ENCODE data around the gene CFAP43.

The CFAP43 gene

DNA sequence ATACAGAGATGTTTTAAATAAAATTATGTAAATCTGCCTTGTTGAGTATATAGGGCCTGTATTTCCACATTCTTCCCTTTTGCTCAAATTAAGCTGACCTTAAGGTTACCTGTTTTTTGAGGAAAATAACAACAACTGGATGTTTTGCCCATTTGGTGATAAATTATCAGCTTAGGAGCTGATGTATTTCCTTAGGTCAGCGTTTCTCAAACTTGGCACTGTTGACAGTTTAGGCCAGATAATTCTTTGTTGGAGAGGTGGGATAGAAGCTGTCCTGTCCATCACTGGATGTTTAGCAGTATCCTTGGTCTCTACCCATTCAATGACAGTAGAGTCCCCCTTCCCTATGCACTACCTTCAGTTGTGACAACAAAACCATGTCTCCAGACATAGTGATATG is 44.0 kb upstream of the CFAP43 start:
- Histone ChIP-seq H3K4me3 (IDR thresholded peaks at IDR 0.05; ENCODE audit: insufficient read depth, low read depth, low read length) (no peak overlapping the region), H3K4me1 (ENCODE audit: low read depth, poor library complexity, severe bottlenecking) (peaks cover 4% of the 10 kb centered on the region), H3K9ac (no peak overlapping the region), H3K79me2 (ENCODE audit: insufficient read depth, low read depth) (no peaks in the 10 kb centered on the region), H3K27me3 (ENCODE audit: insufficient read depth, low read depth) (no peaks in the 10 kb centered on the region), H4K20me1 (ENCODE audit: insufficient read depth) (no peaks in the 10 kb centered on the region), H3K27ac (no peak overlapping the region), H2AFZ (ENCODE audit: low read depth) (no peak overlapping the region), H3K4me2 (no peak overlapping the region), H3K36me3 (ENCODE audit: insufficient read depth) (no peaks in the 10 kb centered on the region)
- TF ChIP-seq, protein P1, sequence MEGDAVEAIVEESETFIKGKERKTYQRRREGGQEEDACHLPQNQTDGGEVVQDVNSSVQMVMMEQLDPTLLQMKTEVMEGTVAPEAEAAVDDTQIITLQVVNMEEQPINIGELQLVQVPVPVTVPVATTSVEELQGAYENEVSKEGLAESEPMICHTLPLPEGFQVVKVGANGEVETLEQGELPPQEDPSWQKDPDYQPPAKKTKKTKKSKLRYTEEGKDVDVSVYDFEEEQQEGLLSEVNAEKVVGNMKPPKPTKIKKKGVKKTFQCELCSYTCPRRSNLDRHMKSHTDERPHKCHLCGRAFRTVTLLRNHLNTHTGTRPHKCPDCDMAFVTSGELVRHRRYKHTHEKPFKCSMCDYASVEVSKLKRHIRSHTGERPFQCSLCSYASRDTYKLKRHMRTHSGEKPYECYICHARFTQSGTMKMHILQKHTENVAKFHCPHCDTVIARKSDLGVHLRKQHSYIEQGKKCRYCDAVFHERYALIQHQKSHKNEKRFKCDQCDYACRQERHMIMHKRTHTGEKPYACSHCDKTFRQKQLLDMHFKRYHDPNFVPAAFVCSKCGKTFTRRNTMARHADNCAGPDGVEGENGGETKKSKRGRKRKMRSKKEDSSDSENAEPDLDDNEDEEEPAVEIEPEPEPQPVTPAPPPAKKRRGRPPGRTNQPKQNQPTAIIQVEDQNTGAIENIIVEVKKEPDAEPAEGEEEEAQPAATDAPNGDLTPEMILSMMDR (conservative IDR thresholded peaks at IDR 0.05; ENCODE audit: low read depth, low read length), result no peak

DNA sequence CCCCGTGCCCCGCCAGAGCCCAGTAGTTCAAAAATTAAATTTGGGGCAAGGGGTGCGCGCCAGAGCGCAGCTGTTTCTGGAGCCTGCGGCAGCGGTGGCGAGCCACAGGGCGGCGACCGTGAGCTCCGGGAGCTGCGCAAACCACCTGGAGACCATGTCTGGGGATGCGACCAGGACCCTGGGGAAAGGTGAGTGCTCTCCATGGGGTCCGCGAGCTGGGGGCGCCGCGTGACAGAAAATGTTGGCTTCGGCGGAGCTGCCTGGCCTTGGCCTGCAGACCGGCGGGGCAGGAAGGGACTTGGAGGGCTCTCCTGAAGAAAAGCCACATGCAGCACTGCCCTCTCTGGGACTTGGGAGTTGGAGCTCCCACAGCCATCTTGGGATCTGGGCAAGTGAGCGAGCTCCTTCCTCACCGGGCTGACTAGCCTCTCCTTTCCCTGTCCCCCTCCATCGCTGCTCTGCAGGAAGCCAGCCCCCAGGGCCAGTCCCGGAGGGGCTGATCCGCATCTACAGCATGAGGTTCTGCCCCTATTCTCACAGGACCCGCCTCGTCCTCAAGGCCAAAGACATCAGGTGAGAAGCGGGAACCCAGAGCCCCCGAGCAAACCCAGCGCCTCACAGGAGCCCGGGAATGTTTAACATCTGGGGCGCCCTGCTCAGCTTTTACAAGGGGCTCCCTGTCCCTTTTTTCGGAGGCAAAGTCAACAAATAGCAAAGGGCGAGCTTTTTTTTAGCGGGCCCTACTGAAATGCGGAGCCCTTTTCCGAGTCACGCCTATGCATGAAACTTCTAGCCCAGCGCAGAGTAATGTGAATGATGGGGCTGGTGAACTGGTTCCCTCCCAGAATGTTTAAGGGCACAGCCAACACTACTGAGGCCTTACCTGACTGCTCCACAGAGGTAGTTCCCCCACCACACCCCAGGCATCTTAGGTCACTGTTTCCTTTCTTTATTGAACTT is 42.9 kb upstream of the CFAP43 start:
- peak overlapping the region; percentile 77 for H3K4me2 ChIP-seq
- H2AFZ ChIP-seq (ENCODE audit: low read depth), result peak overlapping the region; percentile 90
- no peaks in the 10 kb centered on the region for H3K36me3 ChIP-seq (ENCODE audit: insufficient read depth)
- H4K20me1 ChIP-seq (ENCODE audit: insufficient read depth), result no peaks in the 10 kb centered on the region
- TF ChIP-seq, protein P1 (conservative IDR thresholded peaks at IDR 0.05; ENCODE audit: low read depth, low read length), result peak; percentile 85
- H3K4me3 ChIP-seq (IDR thresholded peaks at IDR 0.05; ENCODE audit: insufficient read depth, low read depth, low read length), result no peak overlapping the region
- H3K4me1 ChIP-seq (ENCODE audit: low read depth, poor library complexity, severe bottlenecking), result peaks cover 4% of the 10 kb centered on the region
- H3K27me3 ChIP-seq (ENCODE audit: insufficient read depth, low read depth), result no peaks in the 10 kb centered on the region
- H3K27ac ChIP-seq, result no peak overlapping the region
- no peaks in the 10 kb centered on the region for H3K79me2 ChIP-seq (ENCODE audit: insufficient read depth, low read depth)
- H3K9ac ChIP-seq, result peak overlapping the region; percentile 8; the same call in 1 of the 2 replicates

DNA sequence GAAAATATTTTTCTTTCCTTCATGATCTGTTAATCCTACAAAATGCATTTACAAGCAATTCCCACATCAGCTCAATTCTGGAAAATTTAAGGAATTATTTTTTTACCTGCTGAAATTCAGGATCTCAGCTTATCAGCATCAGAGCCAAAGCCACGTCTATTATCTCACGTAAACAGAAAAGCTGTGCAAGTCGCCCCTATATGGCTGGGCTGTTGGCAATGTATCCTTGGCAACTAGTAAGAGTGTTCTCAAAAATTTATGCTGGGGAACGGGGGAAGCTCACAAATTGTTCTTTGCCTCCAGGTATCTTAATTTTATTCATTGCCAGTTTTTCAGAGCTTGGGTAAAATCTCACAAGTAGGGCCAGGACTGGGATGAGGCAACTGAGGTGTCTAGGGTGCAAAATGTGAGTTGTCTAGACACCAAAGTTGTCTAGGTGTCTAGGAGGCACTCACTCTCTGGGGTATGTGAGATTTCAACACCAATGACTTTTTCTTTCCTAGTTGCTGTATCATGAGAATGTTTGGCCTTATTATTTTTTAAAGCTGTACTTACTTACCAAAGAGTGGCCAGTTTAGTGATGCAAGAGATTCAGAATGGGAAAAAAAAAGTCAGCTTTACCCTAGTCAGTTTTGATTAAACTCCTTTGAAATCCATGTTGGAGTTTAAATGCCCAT is 41.9 kb upstream of the CFAP43 start:
- peaks cover 4% of the 10 kb centered on the region for H3K4me1 ChIP-seq (ENCODE audit: low read depth, poor library complexity, severe bottlenecking)
- no peaks in the 10 kb centered on the region for H3K79me2 ChIP-seq (ENCODE audit: insufficient read depth, low read depth)
- no peak overlapping the region for H3K27ac ChIP-seq
- TF ChIP-seq, protein P1 (conservative IDR thresholded peaks at IDR 0.05; ENCODE audit: low read depth, low read length), result no peak
- H3K4me2 ChIP-seq, result peak overlapping the region; percentile 77; the same call in 1 of the 2 replicates
- H3K9ac ChIP-seq, result no peak overlapping the region; the same call in 1 of the 2 replicates
- no peaks in the 10 kb centered on the region for H3K36me3 ChIP-seq (ENCODE audit: insufficient read depth)
- no peaks in the 10 kb centered on the region for H3K27me3 ChIP-seq (ENCODE audit: insufficient read depth, low read depth)
- H3K4me3 ChIP-seq (IDR thresholded peaks at IDR 0.05; ENCODE audit: insufficient read depth, low read depth, low read length), result no peak overlapping the region
- no peaks in the 10 kb centered on the region for H4K20me1 ChIP-seq (ENCODE audit: insufficient read depth)
- H2AFZ ChIP-seq (ENCODE audit: low read depth), result peak overlapping the region; percentile 90

DNA sequence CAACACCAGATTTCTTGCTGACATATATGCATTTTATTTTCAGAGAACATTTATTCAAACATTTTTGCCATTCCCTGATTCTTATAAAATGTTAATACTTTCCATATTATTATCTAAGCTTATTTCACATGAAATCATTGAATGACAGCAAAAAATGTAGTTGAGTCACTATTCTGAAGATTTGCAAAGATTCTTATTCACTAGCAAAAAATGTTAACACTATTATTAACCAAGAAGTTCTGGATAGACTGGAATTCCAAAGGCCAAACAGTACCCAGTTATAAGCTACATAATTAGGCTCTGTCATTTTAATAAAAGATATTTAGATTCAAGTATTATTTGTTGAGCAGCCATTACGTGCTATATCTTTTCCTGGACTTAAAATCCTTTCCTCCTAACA is 41.1 kb upstream of the CFAP43 start:
- no peak overlapping the region for H3K4me2 ChIP-seq
- H3K4me1 ChIP-seq (ENCODE audit: low read depth, poor library complexity, severe bottlenecking), result peaks cover 4% of the 10 kb centered on the region
- H3K27me3 ChIP-seq (ENCODE audit: insufficient read depth, low read depth), result no peaks in the 10 kb centered on the region
- H4K20me1 ChIP-seq (ENCODE audit: insufficient read depth), result no peaks in the 10 kb centered on the region
- no peak overlapping the region for H3K27ac ChIP-seq
- H3K36me3 ChIP-seq (ENCODE audit: insufficient read depth), result no peaks in the 10 kb centered on the region
- TF ChIP-seq, protein P1 (conservative IDR thresholded peaks at IDR 0.05; ENCODE audit: low read depth, low read length), result no peak
- H3K79me2 ChIP-seq (ENCODE audit: insufficient read depth, low read depth), result peaks cover 4% of the 10 kb centered on the region
- no peak overlapping the region for H2AFZ ChIP-seq (ENCODE audit: low read depth)
- H3K4me3 ChIP-seq (IDR thresholded peaks at IDR 0.05; ENCODE audit: insufficient read depth, low read depth, low read length), result no peak overlapping the region
- H3K9ac ChIP-seq, result no peak overlapping the region

Measured in KMS-11 (cell line).